ENCODE results near the gene DHX30.

GRCh38 chr3:47855461-47856383, 52.8 kb downstream of the DHX30 start:
- TF ChIP-seq, protein P1, sequence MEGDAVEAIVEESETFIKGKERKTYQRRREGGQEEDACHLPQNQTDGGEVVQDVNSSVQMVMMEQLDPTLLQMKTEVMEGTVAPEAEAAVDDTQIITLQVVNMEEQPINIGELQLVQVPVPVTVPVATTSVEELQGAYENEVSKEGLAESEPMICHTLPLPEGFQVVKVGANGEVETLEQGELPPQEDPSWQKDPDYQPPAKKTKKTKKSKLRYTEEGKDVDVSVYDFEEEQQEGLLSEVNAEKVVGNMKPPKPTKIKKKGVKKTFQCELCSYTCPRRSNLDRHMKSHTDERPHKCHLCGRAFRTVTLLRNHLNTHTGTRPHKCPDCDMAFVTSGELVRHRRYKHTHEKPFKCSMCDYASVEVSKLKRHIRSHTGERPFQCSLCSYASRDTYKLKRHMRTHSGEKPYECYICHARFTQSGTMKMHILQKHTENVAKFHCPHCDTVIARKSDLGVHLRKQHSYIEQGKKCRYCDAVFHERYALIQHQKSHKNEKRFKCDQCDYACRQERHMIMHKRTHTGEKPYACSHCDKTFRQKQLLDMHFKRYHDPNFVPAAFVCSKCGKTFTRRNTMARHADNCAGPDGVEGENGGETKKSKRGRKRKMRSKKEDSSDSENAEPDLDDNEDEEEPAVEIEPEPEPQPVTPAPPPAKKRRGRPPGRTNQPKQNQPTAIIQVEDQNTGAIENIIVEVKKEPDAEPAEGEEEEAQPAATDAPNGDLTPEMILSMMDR (IDR thresholded peaks at IDR 0.05; ENCODE audit: insufficient read depth, low read depth, low read length), result no peak
- TF ChIP-seq EZH2 (IDR thresholded peaks at IDR 0.05; ENCODE audit: insufficient read depth, low read length), result no peak

Measured in astrocyte (in vitro differentiated cells and primary cell).